ENCODE measurements around the gene RFX1.

GRCh38 chr19:14000691-14001375 lies 5.3 kb downstream of the RFX1 start:
- TF ChIP-seq CTCF (conservative IDR thresholded peaks at IDR 0.05) (no peak), ZFX (IDR thresholded peaks at IDR 0.05) (no peak)
